ENCODE data around the gene AFDN.

AFDN gene

DNA sequence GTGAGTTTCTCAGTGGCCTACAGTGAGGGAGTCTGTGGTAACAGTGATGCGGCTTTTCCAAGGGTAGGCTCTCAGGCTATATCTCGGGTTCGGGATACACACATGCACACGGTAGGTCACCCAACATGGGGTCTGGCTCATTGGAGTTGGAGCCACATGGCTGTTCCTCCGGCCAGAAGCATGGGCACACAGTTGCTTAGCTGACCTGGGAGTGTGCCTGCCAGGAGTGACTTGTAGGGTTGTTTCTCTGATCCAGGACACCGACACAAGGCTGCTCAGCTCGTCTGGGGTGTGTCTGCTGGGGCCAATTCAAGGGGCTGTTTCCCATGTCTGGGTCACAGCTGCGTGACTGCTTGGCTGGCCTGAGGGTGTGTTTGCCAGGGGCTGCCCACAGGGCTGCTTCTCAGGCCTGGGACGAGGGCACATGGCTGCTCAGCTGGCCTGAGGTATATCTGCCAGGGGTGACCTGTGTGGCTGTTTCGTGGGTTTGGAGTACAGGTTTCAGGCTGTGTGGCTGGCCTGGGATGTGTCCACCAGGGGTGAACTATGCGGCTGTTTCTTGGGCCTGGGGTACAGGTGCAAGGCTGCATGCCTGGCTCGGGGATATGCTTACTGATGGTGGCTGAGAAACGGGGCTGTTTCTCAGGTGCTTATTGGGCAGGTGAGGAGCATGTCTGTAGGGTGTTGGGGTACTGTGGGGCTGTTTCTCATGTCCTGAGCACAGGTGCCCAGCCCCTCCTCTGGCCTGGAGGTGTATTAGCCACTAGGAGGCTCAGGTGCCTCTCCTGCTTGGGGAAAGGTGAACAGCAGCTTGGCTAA, 185.9 kb downstream of the AFDN start:
- Histone ChIP-seq H3K27ac (ENCODE audit: low read depth, low read length) (no peak overlapping the region), H3K27me3 (ENCODE audit: control insufficient read depth in 1 of 2, insufficient read depth in 2 of 2, low read length in 2 of 2) (no peaks in the 10 kb centered on the region), H3K4me3 (ENCODE audit: low read depth in 1 of 2, low read length in 2 of 2) (no peak overlapping the region), H3K9ac (ENCODE audit: low read depth in 1 of 2, low read length in 2 of 2) (no peak overlapping the region), H3K36me3 (ENCODE audit: control insufficient read depth in 1 of 2, insufficient read depth in 2 of 2, low read length in 2 of 2) (no peaks in the 10 kb centered on the region), H3K9me3 (ENCODE audit: control insufficient read depth in 1 of 2, low read length in 2 of 2) (peaks cover 3 to 17% of the 10 kb centered on the region in 2 donors), H3K4me1 (ENCODE audit: control insufficient read depth in 1 of 2, insufficient read depth in 2 of 2, low read length in 2 of 2) (no peaks in the 10 kb centered on the region)

DNA sequence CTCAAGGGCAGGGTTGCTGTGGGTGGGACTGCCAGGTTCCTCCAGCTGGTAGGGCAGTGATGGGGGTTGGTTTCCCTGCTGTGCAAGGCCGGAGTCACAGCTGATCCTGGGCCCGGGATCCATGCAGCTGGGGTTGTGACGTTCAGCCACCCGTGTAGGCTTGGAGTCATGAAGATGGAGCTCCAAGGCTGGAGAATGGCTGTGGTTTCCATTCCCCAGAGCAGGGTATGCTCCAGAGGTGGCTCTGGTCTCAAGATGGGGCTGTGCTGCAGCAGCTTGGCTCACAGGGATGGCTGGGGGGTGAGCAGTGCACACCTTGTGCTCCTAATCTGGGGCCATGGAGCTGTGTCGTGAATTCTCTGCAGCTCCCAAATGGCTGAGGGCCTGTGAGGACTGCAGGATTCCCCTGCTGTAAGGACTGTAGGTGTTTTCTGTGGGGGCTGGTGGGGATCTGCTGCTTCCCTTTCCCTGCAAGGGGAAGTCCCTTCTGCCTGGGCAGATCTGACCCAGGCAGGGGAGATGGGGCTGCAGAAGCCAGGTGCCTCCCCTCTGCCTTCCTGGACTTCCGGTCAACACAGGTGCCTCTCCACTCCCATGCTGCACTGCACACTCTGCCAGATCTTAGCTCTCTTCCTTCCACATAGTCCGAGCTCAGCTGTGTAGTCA, 186.7 kb downstream of the AFDN start:
- H3K27ac ChIP-seq (ENCODE audit: low read depth, low read length): no peak overlapping the region

DNA sequence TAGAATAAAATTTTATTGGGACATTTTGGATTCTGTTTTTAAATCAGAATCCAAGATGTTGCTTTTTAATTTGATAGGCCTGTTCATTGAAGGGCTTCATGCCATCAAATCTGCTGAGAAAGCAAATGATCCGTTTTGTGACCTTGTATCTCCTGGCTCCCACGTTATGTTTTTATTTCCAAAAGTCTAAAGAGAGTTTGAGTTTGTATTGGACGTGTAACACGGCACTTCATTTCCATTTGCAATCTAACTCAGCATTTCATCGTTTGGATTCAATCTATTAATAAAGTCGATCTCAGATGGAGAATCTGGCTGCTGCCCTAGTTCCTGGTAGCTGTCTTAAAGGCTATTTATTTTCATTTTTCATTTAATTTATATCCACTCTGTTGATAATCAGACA, 187.7 kb downstream of the AFDN start:
- no peaks in the 10 kb centered on the region for H3K36me3 ChIP-seq (ENCODE audit: control insufficient read depth in 1 of 2, insufficient read depth in 2 of 2, low read length in 2 of 2)
- no peak overlapping the region for H3K4me3 ChIP-seq (ENCODE audit: low read depth in 1 of 2, low read length in 2 of 2)
- H3K27ac ChIP-seq (ENCODE audit: low read depth, low read length): no peak overlapping the region
- H3K27me3 ChIP-seq (ENCODE audit: control insufficient read depth in 1 of 2, insufficient read depth in 2 of 2, low read length in 2 of 2): no peaks in the 10 kb centered on the region
- peaks cover 3 to 17% of the 10 kb centered on the region in 2 donors for H3K9me3 ChIP-seq (ENCODE audit: control insufficient read depth in 1 of 2, low read length in 2 of 2)
- H3K4me1 ChIP-seq (ENCODE audit: control insufficient read depth in 1 of 2, insufficient read depth in 2 of 2, low read length in 2 of 2): no peaks in the 10 kb centered on the region
- H3K9ac ChIP-seq (ENCODE audit: low read depth in 1 of 2, low read length in 2 of 2): no peak overlapping the region

More for the DNA sequence above, 186.7 kb downstream of the AFDN start:
- H3K4me1 ChIP-seq (ENCODE audit: control insufficient read depth in 1 of 2, insufficient read depth in 2 of 2, low read length in 2 of 2): no peaks in the 10 kb centered on the region
- peaks cover 3 to 17% of the 10 kb centered on the region in 2 donors for H3K9me3 ChIP-seq (ENCODE audit: control insufficient read depth in 1 of 2, low read length in 2 of 2)
- H3K27me3 ChIP-seq (ENCODE audit: control insufficient read depth in 1 of 2, insufficient read depth in 2 of 2, low read length in 2 of 2): no peaks in the 10 kb centered on the region
- H3K4me3 ChIP-seq (ENCODE audit: low read depth in 1 of 2, low read length in 2 of 2): no peak overlapping the region
- H3K9ac ChIP-seq (ENCODE audit: low read depth in 1 of 2, low read length in 2 of 2): no peak overlapping the region
- H3K36me3 ChIP-seq (ENCODE audit: control insufficient read depth in 1 of 2, insufficient read depth in 2 of 2, low read length in 2 of 2): no peaks in the 10 kb centered on the region

DNA sequence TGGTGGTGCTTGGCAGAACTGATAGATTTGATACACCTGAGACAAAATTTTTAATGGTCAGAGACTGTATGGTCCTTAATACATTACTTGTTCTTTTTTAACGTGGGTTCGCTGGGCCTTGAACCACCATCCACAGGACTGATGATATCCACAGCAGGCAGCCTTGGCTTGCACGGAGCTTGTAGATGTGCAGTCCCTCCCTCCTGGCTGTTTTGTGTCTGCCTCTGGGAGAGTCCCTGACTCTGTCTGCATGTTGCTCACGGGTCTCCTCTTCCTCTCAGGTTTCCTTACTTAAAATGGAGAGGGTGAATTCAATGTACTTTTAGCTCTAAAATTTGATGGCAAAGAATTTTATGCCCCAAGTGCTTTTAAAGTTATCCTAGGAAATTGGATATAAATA, 188.3 kb downstream of the AFDN start:
- peaks cover 3 to 17% of the 10 kb centered on the region in 2 donors for H3K9me3 ChIP-seq (ENCODE audit: control insufficient read depth in 1 of 2, low read length in 2 of 2)
- no peak overlapping the region for H3K27ac ChIP-seq (ENCODE audit: low read depth, low read length)
- no peaks in the 10 kb centered on the region for H3K4me1 ChIP-seq (ENCODE audit: control insufficient read depth in 1 of 2, insufficient read depth in 2 of 2, low read length in 2 of 2)
- H3K9ac ChIP-seq (ENCODE audit: low read depth in 1 of 2, low read length in 2 of 2): no peak overlapping the region
- H3K27me3 ChIP-seq (ENCODE audit: control insufficient read depth in 1 of 2, insufficient read depth in 2 of 2, low read length in 2 of 2): no peaks in the 10 kb centered on the region
- no peaks in the 10 kb centered on the region for H3K36me3 ChIP-seq (ENCODE audit: control insufficient read depth in 1 of 2, insufficient read depth in 2 of 2, low read length in 2 of 2)
- no peak overlapping the region for H3K4me3 ChIP-seq (ENCODE audit: low read depth in 1 of 2, low read length in 2 of 2)

DNA sequence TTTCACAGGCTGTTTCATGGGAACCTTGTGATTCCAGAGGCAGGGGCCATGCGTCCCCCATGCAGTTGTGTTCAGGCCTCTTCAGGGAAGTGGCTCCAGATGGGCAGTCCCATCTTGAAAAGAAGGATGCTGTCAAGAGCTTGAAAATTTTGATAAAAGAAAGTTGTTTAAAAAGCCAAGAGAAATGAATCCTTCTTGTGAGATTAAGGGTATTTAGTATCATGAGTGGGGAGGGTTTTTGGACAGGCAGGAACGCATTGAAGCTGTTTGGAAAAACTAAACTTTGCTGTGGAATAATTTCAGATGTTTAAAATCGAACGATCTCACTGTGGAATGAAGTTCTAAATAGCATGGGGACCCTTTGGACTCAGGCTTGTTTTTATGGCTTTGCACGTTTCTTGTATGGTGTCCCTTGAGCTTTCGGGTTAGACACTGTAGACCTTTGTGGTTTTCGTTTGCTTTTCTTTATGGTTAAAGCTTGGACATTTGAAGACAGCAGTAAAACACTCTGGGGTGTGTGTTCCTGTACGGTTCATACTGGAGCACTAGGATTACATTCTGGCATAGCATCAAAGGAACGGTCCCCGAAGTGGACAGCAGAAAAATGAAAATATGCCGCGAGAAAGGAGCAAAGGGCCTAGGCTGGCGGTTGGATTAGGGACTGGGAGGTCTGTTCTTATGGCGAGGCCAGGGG, 188.9 kb downstream of the AFDN start:
- H3K9ac ChIP-seq (ENCODE audit: low read depth in 1 of 2, low read length in 2 of 2): no peak overlapping the region
- peaks cover 3 to 17% of the 10 kb centered on the region in 2 donors for H3K9me3 ChIP-seq (ENCODE audit: control insufficient read depth in 1 of 2, low read length in 2 of 2)
- H3K36me3 ChIP-seq (ENCODE audit: control insufficient read depth in 1 of 2, insufficient read depth in 2 of 2, low read length in 2 of 2): no peaks in the 10 kb centered on the region
- no peaks in the 10 kb centered on the region for H3K4me1 ChIP-seq (ENCODE audit: control insufficient read depth in 1 of 2, insufficient read depth in 2 of 2, low read length in 2 of 2)
- H3K4me3 ChIP-seq (ENCODE audit: low read depth in 1 of 2, low read length in 2 of 2): no peak overlapping the region
- H3K27me3 ChIP-seq (ENCODE audit: control insufficient read depth in 1 of 2, insufficient read depth in 2 of 2, low read length in 2 of 2): no peaks in the 10 kb centered on the region
- H3K27ac ChIP-seq (ENCODE audit: low read depth, low read length): no peak overlapping the region

DNA sequence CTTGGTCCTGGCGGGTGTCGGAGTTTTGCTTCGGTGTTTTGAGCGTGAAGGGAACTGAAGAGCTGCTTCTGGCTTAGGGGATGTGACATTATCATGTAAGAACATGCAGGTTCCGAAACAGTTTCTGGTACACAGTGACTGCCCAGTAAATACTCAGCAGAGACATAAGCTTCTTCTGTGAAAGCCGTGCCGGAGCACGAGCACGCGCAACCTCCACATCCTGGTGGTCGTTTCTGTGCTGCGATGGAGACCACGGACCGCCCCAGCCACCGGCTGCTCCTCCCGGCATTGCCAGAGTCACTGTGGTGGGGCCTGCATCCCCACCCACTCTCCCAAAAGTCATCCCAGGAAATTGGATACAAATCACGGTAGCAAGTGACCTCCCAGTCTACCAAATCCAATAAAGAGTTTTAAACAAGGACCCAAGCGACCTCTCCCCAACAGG, 189.5 kb downstream of the AFDN start:
- H3K4me1 ChIP-seq (ENCODE audit: control insufficient read depth in 1 of 2, insufficient read depth in 2 of 2, low read length in 2 of 2): no peaks in the 10 kb centered on the region
- no peak overlapping the region for H3K9ac ChIP-seq (ENCODE audit: low read depth in 1 of 2, low read length in 2 of 2)
- H3K27me3 ChIP-seq (ENCODE audit: control insufficient read depth in 1 of 2, insufficient read depth in 2 of 2, low read length in 2 of 2): no peaks in the 10 kb centered on the region
- no peaks in the 10 kb centered on the region for H3K36me3 ChIP-seq (ENCODE audit: control insufficient read depth in 1 of 2, insufficient read depth in 2 of 2, low read length in 2 of 2)
- H3K27ac ChIP-seq (ENCODE audit: low read depth, low read length): no peak overlapping the region
- H3K9me3 ChIP-seq (ENCODE audit: control insufficient read depth in 1 of 2, low read length in 2 of 2): peaks cover 3 to 11% of the 10 kb centered on the region in 2 donors
- H3K4me3 ChIP-seq (ENCODE audit: low read depth in 1 of 2, low read length in 2 of 2): no peak overlapping the region

DNA sequence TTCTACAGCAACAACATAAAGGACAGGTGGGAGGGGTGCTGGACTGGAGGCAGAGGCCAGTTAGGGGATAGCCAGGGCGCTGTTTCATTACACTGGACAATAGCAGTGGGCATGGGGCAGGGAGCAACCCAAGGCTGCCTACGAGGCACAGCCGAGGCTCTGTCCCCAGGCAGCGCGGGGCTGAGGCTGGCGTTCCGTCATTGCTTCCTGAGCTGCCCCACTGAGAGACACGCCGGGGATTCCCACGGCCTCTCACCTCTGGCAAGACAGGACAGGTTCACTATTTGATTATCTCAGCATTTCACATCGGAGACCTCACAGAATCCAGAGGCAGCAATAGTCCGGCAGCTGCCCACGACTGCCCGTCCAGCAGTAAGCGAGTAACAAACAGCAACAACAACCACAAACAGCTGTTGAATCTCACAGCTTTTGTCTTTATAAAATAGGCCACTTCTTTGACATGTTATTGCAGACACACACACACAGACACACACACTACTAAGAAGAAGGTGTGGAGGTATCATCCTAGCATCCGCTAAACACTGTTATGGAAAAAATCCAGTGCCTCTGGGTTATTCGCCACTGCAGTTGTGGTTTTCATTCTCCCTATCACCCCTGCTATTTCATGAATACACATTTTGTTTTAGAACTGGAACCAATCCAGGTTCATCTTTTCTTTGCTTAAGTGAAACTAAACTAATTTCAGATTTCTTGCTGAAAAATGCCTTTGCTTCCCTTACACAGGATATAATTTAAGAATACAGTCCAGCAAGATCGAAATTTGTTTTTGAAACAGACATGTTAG, 190.2 kb downstream of the AFDN start:
- no peak overlapping the region for H3K9ac ChIP-seq (ENCODE audit: low read depth in 1 of 2, low read length in 2 of 2)
- H3K27me3 ChIP-seq (ENCODE audit: control insufficient read depth in 1 of 2, insufficient read depth in 2 of 2, low read length in 2 of 2): no peaks in the 10 kb centered on the region
- H3K36me3 ChIP-seq (ENCODE audit: control insufficient read depth in 1 of 2, insufficient read depth in 2 of 2, low read length in 2 of 2): no peaks in the 10 kb centered on the region
- peaks cover 3 to 7% of the 10 kb centered on the region in 2 donors for H3K9me3 ChIP-seq (ENCODE audit: control insufficient read depth in 1 of 2, low read length in 2 of 2)
- no peak overlapping the region for H3K27ac ChIP-seq (ENCODE audit: low read depth, low read length)
- no peak overlapping the region for H3K4me3 ChIP-seq (ENCODE audit: low read depth in 1 of 2, low read length in 2 of 2)
- no peaks in the 10 kb centered on the region for H3K4me1 ChIP-seq (ENCODE audit: control insufficient read depth in 1 of 2, insufficient read depth in 2 of 2, low read length in 2 of 2)

DNA sequence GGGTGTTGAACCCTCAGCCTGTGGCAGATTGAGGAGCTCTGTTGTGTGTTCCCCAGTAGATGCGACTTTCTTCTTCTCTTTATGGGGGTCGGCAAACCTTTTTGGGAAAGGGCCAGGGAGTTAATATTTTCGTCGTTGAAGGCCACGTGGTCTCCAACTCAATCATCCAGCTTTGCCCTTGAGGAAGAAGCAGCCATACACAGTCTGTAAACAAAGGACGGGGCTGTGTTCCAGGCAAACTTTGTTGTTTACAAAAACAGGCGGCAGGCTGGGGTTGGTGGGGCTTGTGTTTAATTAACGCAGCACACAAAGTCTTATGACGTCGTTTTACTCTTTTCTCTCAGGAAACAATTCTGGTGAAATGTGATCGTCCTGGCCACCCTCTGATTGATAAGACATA, 190.9 kb downstream of the AFDN start:
- Histone ChIP-seq H3K4me1 (ENCODE audit: control insufficient read depth in 1 of 2, insufficient read depth in 2 of 2, low read length in 2 of 2) (no peaks in the 10 kb centered on the region), H3K27ac (ENCODE audit: low read depth, low read length) (no peak overlapping the region), H3K9me3 (ENCODE audit: control insufficient read depth in 1 of 2, low read length in 2 of 2) (peaks cover 0 to under 1% of the 10 kb centered on the region in 2 donors), H3K9ac (ENCODE audit: low read depth in 1 of 2, low read length in 2 of 2) (no peak overlapping the region), H3K27me3 (ENCODE audit: control insufficient read depth in 1 of 2, insufficient read depth in 2 of 2, low read length in 2 of 2) (no peaks in the 10 kb centered on the region), H3K36me3 (ENCODE audit: control insufficient read depth in 1 of 2, insufficient read depth in 2 of 2, low read length in 2 of 2) (no peaks in the 10 kb centered on the region), H3K4me3 (ENCODE audit: low read depth in 1 of 2, low read length in 2 of 2) (no peak overlapping the region)

DNA sequence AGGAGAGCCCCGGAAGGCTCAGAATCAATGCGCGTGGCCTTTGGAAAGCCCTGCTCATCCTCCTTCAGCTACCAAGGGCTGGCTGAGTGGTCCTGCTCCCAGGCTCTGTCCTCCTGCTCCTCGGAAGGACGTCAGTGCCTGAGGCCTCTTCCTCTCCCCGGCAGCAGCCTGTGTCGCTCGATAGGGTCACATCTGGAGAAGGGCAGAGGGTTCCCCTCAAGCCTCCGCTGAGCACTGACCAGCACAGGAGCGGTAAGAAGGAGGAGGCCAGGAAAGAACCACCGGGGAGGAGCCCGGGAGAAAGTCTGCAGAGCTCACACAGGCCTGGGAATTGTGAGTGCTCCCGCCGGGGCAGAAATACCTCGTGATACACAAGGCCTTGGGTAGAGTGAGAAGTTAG, 192.0 kb downstream of the AFDN start:
- Histone ChIP-seq H3K36me3 (ENCODE audit: control insufficient read depth in 1 of 2, insufficient read depth in 2 of 2, low read length in 2 of 2) (no peaks in the 10 kb centered on the region), H3K9ac (ENCODE audit: low read depth in 1 of 2, low read length in 2 of 2) (no peak overlapping the region), H3K4me3 (ENCODE audit: low read depth in 1 of 2, low read length in 2 of 2) (no peak overlapping the region), H3K9me3 (ENCODE audit: control insufficient read depth in 1 of 2, low read length in 2 of 2) (no peaks in the 10 kb centered on the region), H3K27ac (ENCODE audit: low read depth, low read length) (no peak overlapping the region), H3K4me1 (ENCODE audit: control insufficient read depth in 1 of 2, insufficient read depth in 2 of 2, low read length in 2 of 2) (no peaks in the 10 kb centered on the region), H3K27me3 (ENCODE audit: control insufficient read depth in 1 of 2, insufficient read depth in 2 of 2, low read length in 2 of 2) (no peaks in the 10 kb centered on the region)
